HepG2 (cell line): ENCODE data around the gene LIM2. TPM values are rescaled to one million over a fixed set of nuclear protein-coding genes. Genes with fewer than 3 reads are reported as not detected.

ENCODE experiments used
- ARID5B ChIP-seq: IDR thresholded peaks from 2 replicates; pipeline ENCODE4 v1.4.0; 2020; ENCODE audit warnings: mild to moderate bottlenecking, missing genetic modification reagents
- CCAR2 ChIP-seq: fragments of 200-400 bp; formaldehyde crosslinking; optimal IDR thresholded peaks from 2 replicates; pipeline ENCODE3; 2018; ENCODE audit warnings: low read depth, mild to moderate bottlenecking, low read length, moderate library complexity
- CENPX ChIP-seq: sonication (generic); formaldehyde crosslinking; IDR thresholded peaks from 2 replicates; pipeline ENCODE4 v1.9.0; 2021; ENCODE audit warnings: mild to moderate bottlenecking, missing genetic modification reagents, moderate library complexity
- KLF12 ChIP-seq: sonication (generic); formaldehyde crosslinking; IDR thresholded peaks from 2 replicates; pipeline ENCODE4 v1.4.0; 2020; ENCODE audit warnings: missing genetic modification reagents, borderline replicate concordance
- LRRFIP1 ChIP-seq: sonication (generic); formaldehyde crosslinking; conservative IDR thresholded peaks from 2 replicates; pipeline ENCODE4 v1.4.0; 2020; ENCODE audit warnings: missing genetic modification reagents
- PLSCR1 ChIP-seq: sonication (generic); formaldehyde crosslinking; IDR thresholded peaks from 2 replicates; pipeline ENCODE4 v1.5.0; 2020; ENCODE audit warnings: missing genetic modification reagents, mild to moderate bottlenecking, borderline replicate concordance
- SRY ChIP-seq: sonication (generic); formaldehyde crosslinking; IDR thresholded peaks from 2 replicates; pipeline ENCODE4 v1.8.0; 2022; ENCODE audit warnings: mild to moderate bottlenecking, missing genetic modification reagents
- ZNF646 ChIP-seq: sonication (generic); formaldehyde crosslinking; IDR thresholded peaks from 2 replicates; pipeline ENCODE4 v1.9.0; 2021; ENCODE audit warnings: mild to moderate bottlenecking, missing genetic modification reagents
- ZNF746 ChIP-seq: sonication (generic); formaldehyde crosslinking; IDR thresholded peaks from 2 replicates; pipeline ENCODE4 v1.8.0; 2022; ENCODE audit warnings: mild to moderate bottlenecking, missing genetic modification reagents
- ZNF770 ChIP-seq: sonication (generic); formaldehyde crosslinking; IDR thresholded peaks from 2 replicates; pipeline ENCODE4 v1.5.0; 2020; ENCODE audit warnings: mild to moderate bottlenecking, missing genetic modification reagents
- ZSCAN20 ChIP-seq: sonication (generic); formaldehyde crosslinking; IDR thresholded peaks from 2 replicates; pipeline ENCODE4 v1.4.0; 2020; ENCODE audit warnings: missing genetic modification reagents, mild to moderate bottlenecking, borderline replicate concordance
- polyA plus RNA-seq, 8 experiments: library from polyadenylated mRNA; depleted of rRNA in 3 of 8; stranded (reverse) in 7 of 8; unstranded in 1 of 8; fragments of >200 nt; fragmentation: Illumina TruSeq in 4 of 8; extraction: Trizol in 4 of 8; gene quantifications; 2 replicates each; pipeline versions ENCODE4 v1.2.1 to v1.2.3, GENCODE V29; 2011 to 2016; ENCODE audit warnings: low read depth in 4 of 8, missing spikeins in 1 of 8, mixed read lengths in 1 of 8; ENCODE audit not compliant: insufficient read depth in 1 of 8
- total RNA-seq, 5 experiments: library from RNA; depleted of rRNA; stranded (reverse); fragments of >200 nt; fragmentation: Illumina TruSeq; extraction: Trizol; gene quantifications; 2 replicates each; pipeline ENCODE4 v1.2.3, GENCODE V29; 2016; ENCODE audit warnings: low read depth in 1 of 5

Gene LIM2
- total and polyA plus RNA-seq, 2 of the 13 experiments (the other 11 are each of a cell fraction or from before 2014, with no cell fraction given) = 1.3 TPM; not detected in 1

GRCh38 chr19:51366389-51367254 lies 21.2 kb downstream of the LIM2 start (continued):
- TF ChIP-seq PLSCR1 (CRISPR knock-in tag) = no peak
- no peak for TF ChIP-seq ZSCAN20 (CRISPR knock-in tag)
- no peak for TF ChIP-seq KLF12 (CRISPR knock-in tag)
- TF ChIP-seq CCAR2 = peak; percentile 92
- peak; percentile 23; the same call in 1 of the 2 replicates for TF ChIP-seq ARID5B
- no peak for TF ChIP-seq SRY (CRISPR knock-in tag)
- TF ChIP-seq ZNF646 (CRISPR knock-in tag) = no peak
- TF ChIP-seq ZNF770 (CRISPR knock-in tag) = no peak
- no peak for TF ChIP-seq ZNF746 (CRISPR knock-in tag)
- TF ChIP-seq LRRFIP1 (CRISPR knock-in tag) = no peak
- no peak for TF ChIP-seq CENPX (CRISPR knock-in tag)
